ENCODE data around the gene RASSF4. TPM values are rescaled to one million over a fixed set of nuclear protein-coding genes. Genes with fewer than 3 reads are reported as not detected.

RASSF4 gene
- total RNA-seq, 1 experiment from 2014 or later = 11.5 TPM

DNA sequence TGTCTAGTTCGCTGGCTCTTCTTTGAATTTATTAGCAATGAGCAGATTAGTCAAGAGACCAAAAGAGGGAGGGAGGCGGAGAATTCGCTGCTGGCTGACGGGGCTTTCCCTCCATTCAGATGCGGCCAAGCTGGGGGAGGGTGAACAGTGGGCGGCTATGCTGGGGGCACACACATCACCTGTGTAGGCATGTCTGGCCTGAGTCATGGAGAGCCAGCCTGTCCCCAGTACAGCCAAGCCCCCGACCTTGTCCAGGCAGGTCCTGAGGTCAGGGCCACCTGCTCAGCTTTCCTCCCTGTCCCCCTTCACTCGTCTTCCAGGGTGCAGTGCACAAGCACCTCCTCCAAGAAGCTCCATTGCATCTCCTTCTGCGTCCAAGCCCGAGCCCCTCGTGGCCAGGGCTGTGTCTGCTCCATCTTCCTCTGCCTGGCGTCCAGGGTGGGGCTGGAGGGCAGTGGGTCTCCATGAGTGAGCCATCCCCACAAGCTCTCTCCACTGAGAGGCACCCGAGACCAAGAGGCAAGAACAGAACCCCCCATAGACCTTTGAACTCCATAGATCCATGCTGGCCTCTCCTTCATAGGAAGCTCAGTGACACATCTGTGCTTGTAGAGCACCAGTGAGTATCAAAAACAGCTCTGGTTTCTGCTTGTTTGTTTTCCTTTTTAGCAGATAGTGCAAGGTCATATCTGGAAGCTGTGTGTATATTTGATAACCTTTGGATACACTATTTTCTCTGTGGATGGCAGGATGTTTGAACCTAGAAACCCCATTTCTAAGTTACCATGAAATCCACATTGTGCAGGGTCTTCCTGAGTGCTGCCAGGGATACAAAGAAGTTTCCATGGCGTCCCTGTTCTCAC is 20.9 kb downstream of the RASSF4 start:
- no peak overlapping the region for H4K91ac ChIP-seq (ENCODE audit: insufficient read length, low read depth, low read length)
- H3T11ph ChIP-seq (ENCODE audit: low read length) = no peak overlapping the region
- Mint-ChIP-seq H3K36me3 (ENCODE audit: insufficient read depth in 1 of 3, low read depth in 3 of 3) (peaks cover 3 to 7% (median 4%) of the 10 kb centered on the region in 3 experiments; a peak in 3 of 7 replicates), H3K9me3 (no peaks in the 10 kb centered on the region), H3K27me3 (ENCODE audit: low read depth) (peaks cover 7% of the 10 kb centered on the region), H3K4me3 (no peak overlapping the region; a peak in 1 of 5 replicates), H3K27ac (peak overlapping the region in 2 of 3 experiments; percentile 21 to 36; a peak in 3 of 7 replicates), H3K4me1 (peaks cover 57 to 61% of the 10 kb centered on the region in 2 experiments)
- no peaks in the 10 kb centered on the region for H3K27me3 ChIP-seq (ENCODE audit: insufficient read depth, low read length)
- no peaks in the 10 kb centered on the region for H3K9me3 ChIP-seq (ENCODE audit: control insufficient read depth, low read depth, low read length)
- no peak overlapping the region for H3K23ac ChIP-seq (ENCODE audit: insufficient read length, low read depth, low read length)
- H3K4ac ChIP-seq (ENCODE audit: low read depth, low read length) = no peak overlapping the region
- H3K56ac ChIP-seq (ENCODE audit: insufficient read length, low read depth, low read length) = no peak overlapping the region
- no peak overlapping the region for H2BK20ac ChIP-seq (ENCODE audit: low read depth, low read length, poor library complexity, severe bottlenecking)
- no peak overlapping the region for H3K14ac ChIP-seq (ENCODE audit: insufficient read depth, low read length)
- H3K9ac ChIP-seq (ENCODE audit: extremely low read depth, insufficient read length, low read length) = no peak overlapping the region
- H3K4me1 ChIP-seq (ENCODE audit: insufficient read depth, low read length) = peaks cover 9% of the 10 kb centered on the region; the same call in 1 of the 2 replicates
- no peak overlapping the region for H2BK15ac ChIP-seq (ENCODE audit: low read depth, low read length)
- no peaks in the 10 kb centered on the region for H3K79me2 ChIP-seq (ENCODE audit: insufficient read depth, low read length)
- H2BK120ac ChIP-seq (ENCODE audit: low read depth, low read length, poor library complexity, severe bottlenecking) = no peak overlapping the region
- H3K27ac ChIP-seq (ENCODE audit: insufficient read length, low read depth, low read length) = no peak overlapping the region
- no peak overlapping the region for H2AK5ac ChIP-seq (ENCODE audit: insufficient read length, low read length)
- no peak overlapping the region for H3K4me2 ChIP-seq (ENCODE audit: insufficient read depth, insufficient read length, low read length)
- no peaks in the 10 kb centered on the region for H3K23me2 ChIP-seq (ENCODE audit: insufficient read length, low read depth, low read length, poor library complexity, severe bottlenecking)
- no CpG with 5 or more reads among the region's 14 CpGs for WGBS (ENCODE audit: extremely low coverage, insufficient read length, low lambda C conversion rate)
- H3K18ac ChIP-seq (ENCODE audit: insufficient read length, low read depth, low read length) = no peak overlapping the region
- no peak for DNase-seq
- H2AFZ ChIP-seq (ENCODE audit: low read length) = no peak overlapping the region
- H4K5ac ChIP-seq (ENCODE audit: insufficient read length, low read depth, low read length) = no peak overlapping the region
- H4K20me1 ChIP-seq (ENCODE audit: control insufficient read depth, insufficient read depth, insufficient read length) = no peaks in the 10 kb centered on the region
- H2BK5ac ChIP-seq (ENCODE audit: insufficient read length, low read length) = no peak overlapping the region
- no peaks in the 10 kb centered on the region for H3K79me1 ChIP-seq (ENCODE audit: insufficient read depth, low read depth, low read length, poor library complexity, severe bottlenecking)
- TF ChIP-seq, protein P1, sequence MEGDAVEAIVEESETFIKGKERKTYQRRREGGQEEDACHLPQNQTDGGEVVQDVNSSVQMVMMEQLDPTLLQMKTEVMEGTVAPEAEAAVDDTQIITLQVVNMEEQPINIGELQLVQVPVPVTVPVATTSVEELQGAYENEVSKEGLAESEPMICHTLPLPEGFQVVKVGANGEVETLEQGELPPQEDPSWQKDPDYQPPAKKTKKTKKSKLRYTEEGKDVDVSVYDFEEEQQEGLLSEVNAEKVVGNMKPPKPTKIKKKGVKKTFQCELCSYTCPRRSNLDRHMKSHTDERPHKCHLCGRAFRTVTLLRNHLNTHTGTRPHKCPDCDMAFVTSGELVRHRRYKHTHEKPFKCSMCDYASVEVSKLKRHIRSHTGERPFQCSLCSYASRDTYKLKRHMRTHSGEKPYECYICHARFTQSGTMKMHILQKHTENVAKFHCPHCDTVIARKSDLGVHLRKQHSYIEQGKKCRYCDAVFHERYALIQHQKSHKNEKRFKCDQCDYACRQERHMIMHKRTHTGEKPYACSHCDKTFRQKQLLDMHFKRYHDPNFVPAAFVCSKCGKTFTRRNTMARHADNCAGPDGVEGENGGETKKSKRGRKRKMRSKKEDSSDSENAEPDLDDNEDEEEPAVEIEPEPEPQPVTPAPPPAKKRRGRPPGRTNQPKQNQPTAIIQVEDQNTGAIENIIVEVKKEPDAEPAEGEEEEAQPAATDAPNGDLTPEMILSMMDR (conservative IDR thresholded peaks at IDR 0.05) = no peak
- H4K8ac ChIP-seq (replicated peaks; ENCODE audit: insufficient read length, low read depth, low read length) = no peak overlapping the region
- H2BK12ac ChIP-seq (ENCODE audit: insufficient read length, low read depth, low read length) = no peak overlapping the region
